H9 (cell line): Measurements from ENCODE around the gene IMMP2L. TPM values are rescaled to one million over a fixed set of nuclear protein-coding genes. Genes with fewer than 3 reads are reported as not detected.

Experiments
- DNase-seq: peaks from one replicate; pipeline ENCODE4 v3.0.0-alpha.2; 2017
- H2AFZ ChIP-seq: one replicate; pipeline ENCODE4 v1.6.1; 2013; ENCODE audit warnings: mild to moderate bottlenecking, low read length, control low read depth, moderate library complexity
- H2AK5ac ChIP-seq: 2 replicates; pipeline ENCODE4 v1.6.1; 2013; ENCODE audit warnings: low read length, control low read depth, mixed read lengths; ENCODE audit not compliant: insufficient read length
- H2BK120ac ChIP-seq: one replicate; pipeline ENCODE4 v1.6.1; 2013; ENCODE audit warnings: low read depth, mild to moderate bottlenecking, low read length, control low read depth, inconsistent platforms; ENCODE audit not compliant: poor library complexity, severe bottlenecking
- H2BK12ac ChIP-seq: 2 replicates; pipeline ENCODE4 v1.6.1; 2013; ENCODE audit warnings: low read length, control low read depth, mixed read lengths, low read depth; ENCODE audit not compliant: insufficient read length
- H2BK15ac ChIP-seq: 2 replicates; pipeline ENCODE4 v1.6.1; 2013; ENCODE audit warnings: low read depth, low read length, control low read depth
- H2BK20ac ChIP-seq: one replicate; pipeline ENCODE4 v1.6.1; 2013; ENCODE audit warnings: low read depth, mild to moderate bottlenecking, low read length, control low read depth, inconsistent platforms; ENCODE audit not compliant: poor library complexity, severe bottlenecking
- H2BK5ac ChIP-seq: 2 replicates; pipeline ENCODE4 v1.6.1; 2013; ENCODE audit warnings: low read length, control low read depth, mixed read lengths; ENCODE audit not compliant: insufficient read length
- H3K14ac ChIP-seq: 2 replicates; pipeline ENCODE4 v1.6.1; 2013; ENCODE audit warnings: low read length, control low read depth; ENCODE audit not compliant: insufficient read depth
- H3K18ac ChIP-seq: 2 replicates; pipeline ENCODE4 v1.6.1; 2013; ENCODE audit warnings: low read depth, mild to moderate bottlenecking, mixed read lengths, low read length, control low read depth; ENCODE audit not compliant: insufficient read length
- H3K23ac ChIP-seq: 2 replicates; pipeline ENCODE4 v1.6.1; 2013; ENCODE audit warnings: low read length, control low read depth, mixed read lengths, low read depth; ENCODE audit not compliant: insufficient read length
- H3K23me2 ChIP-seq: 2 replicates; pipeline ENCODE4 v1.6.1; 2013; ENCODE audit warnings: low read depth, mild to moderate bottlenecking, mixed read lengths, low read length, control low read depth; ENCODE audit not compliant: insufficient read length, poor library complexity, severe bottlenecking
- H3K27ac ChIP-seq: 2 replicates; pipeline ENCODE4 v1.5.1; 2013; ENCODE audit warnings: low read length, control low read depth, mixed read lengths, low read depth; ENCODE audit not compliant: insufficient read length
- H3K27me3 ChIP-seq: 2 replicates; pipeline ENCODE4 v1.6.1; 2013; ENCODE audit warnings: low read length, control low read depth, inconsistent platforms; ENCODE audit not compliant: insufficient read depth
- H3K4ac ChIP-seq: 2 replicates; pipeline ENCODE4 v1.6.1; 2013; ENCODE audit warnings: low read depth, mild to moderate bottlenecking, control low read depth, inconsistent platforms, low read length, moderate library complexity
- H3K4me1 ChIP-seq: 2 replicates; pipeline ENCODE4 v1.6.1; 2013; ENCODE audit warnings: low read length, control low read depth, inconsistent platforms; ENCODE audit not compliant: insufficient read depth
- H3K4me2 ChIP-seq: 2 replicates; pipeline ENCODE4 v1.6.1; 2013; ENCODE audit warnings: low read length, control low read depth, mixed read lengths; ENCODE audit not compliant: insufficient read length, insufficient read depth
- H3K56ac ChIP-seq: 2 replicates; pipeline ENCODE4 v1.6.1; 2013; ENCODE audit warnings: low read depth, mild to moderate bottlenecking, mixed read lengths, low read length, control low read depth; ENCODE audit not compliant: insufficient read length
- H3K79me1 ChIP-seq: 2 replicates; pipeline ENCODE4 v1.6.1; 2013; ENCODE audit warnings: low read depth, mild to moderate bottlenecking, moderate library complexity, low read length, control low read depth, inconsistent platforms; ENCODE audit not compliant: insufficient read depth, poor library complexity, severe bottlenecking
- H3K79me2 ChIP-seq: 2 replicates; pipeline ENCODE4 v1.6.1; 2013; ENCODE audit warnings: low read length, control low read depth, inconsistent platforms; ENCODE audit not compliant: insufficient read depth
- H3K9ac ChIP-seq: 2 replicates; pipeline ENCODE4 v1.6.1; 2013; ENCODE audit warnings: low read length, control low read depth, mixed read lengths; ENCODE audit not compliant: insufficient read length; ENCODE audit errors: extremely low read depth
- H3K9me3 ChIP-seq: one replicate; pipeline ENCODE4 v1.6.1; 2013; ENCODE audit warnings: low read depth, low read length, inconsistent platforms; ENCODE audit not compliant: control insufficient read depth
- H3T11ph ChIP-seq: one replicate; pipeline ENCODE4 v1.6.1; 2013; ENCODE audit warnings: mild to moderate bottlenecking, low read length, control low read depth, inconsistent platforms
- H4K20me1 ChIP-seq: one replicate; pipeline ENCODE4 v1.6.1; 2013; ENCODE audit not compliant: control insufficient read depth, insufficient read length, insufficient read depth
- H4K5ac ChIP-seq: 2 replicates; pipeline ENCODE4 v1.6.1; 2013; ENCODE audit warnings: low read depth, mild to moderate bottlenecking, mixed read lengths, low read length, control low read depth; ENCODE audit not compliant: insufficient read length
- H4K8ac ChIP-seq: replicated peaks from 2 replicates; pipeline ENCODE4 v1.6.1; 2013; ENCODE audit warnings: low read length, control low read depth, mixed read lengths, low read depth; ENCODE audit not compliant: insufficient read length
- H4K91ac ChIP-seq: 2 replicates; pipeline ENCODE4 v1.6.1; 2013; ENCODE audit warnings: low read depth, mild to moderate bottlenecking, moderate library complexity, mixed read lengths, low read length, control low read depth; ENCODE audit not compliant: insufficient read length
- H3K27ac Mint-ChIP-seq, 3 experiments: 2 replicates in 2 of 3; 3 replicates in 1 of 3; pipeline ENCODE4 v1.8.0; 2020 to 2021; ENCODE audit warnings: mixed read lengths in 3 of 3, mild to moderate bottlenecking in 1 of 3, moderate library complexity in 1 of 3
- H3K27me3 Mint-ChIP-seq: 2 replicates; pipeline ENCODE4 v1.8.0; 2021; ENCODE audit warnings: low read depth, mild to moderate bottlenecking, moderate library complexity, mixed read lengths
- H3K36me3 Mint-ChIP-seq, 3 experiments: 2 replicates in 2 of 3; 3 replicates in 1 of 3; pipeline ENCODE4 v1.8.0; 2020 to 2021; ENCODE audit warnings: low read depth in 3 of 3, mixed read lengths in 3 of 3; ENCODE audit not compliant: insufficient read depth in 1 of 3
- H3K4me1 Mint-ChIP-seq, 2 experiments: 2 replicates each; pipeline ENCODE4 v1.8.0; 2020; ENCODE audit warnings: mixed read lengths in 2 of 2
- H3K4me3 Mint-ChIP-seq, 2 experiments: 2 replicates in 1 of 2; 3 replicates in 1 of 2; pipeline ENCODE4 v1.8.0; 2020 to 2021; ENCODE audit warnings: mild to moderate bottlenecking in 2 of 2, mixed read lengths in 2 of 2, moderate library complexity in 1 of 2
- H3K9me3 Mint-ChIP-seq, 2 experiments: 2 replicates in 1 of 2; 3 replicates in 1 of 2; pipeline ENCODE4 v1.8.0; 2020; ENCODE audit warnings: mild to moderate bottlenecking in 2 of 2, mixed read lengths in 2 of 2, moderate library complexity in 1 of 2
- WGBS: extraction: QIAGEN DNeasy Blood & Tissue Kit; methylation state at CpG from one replicate; pipeline ENCODE4 v1.1.7; 2013; ENCODE audit warnings: missing lambda C conversion rate, low lambda C conversion rate, mixed read lengths; ENCODE audit not compliant: insufficient read length; ENCODE audit errors: extremely low coverage; 5-methylcytosine and 5-hydroxymethylcytosine counted together
- total RNA-seq: library from RNA; stranded (reverse); gene quantifications from 2 replicates; pipeline ENCODE4 v1.2.1, GENCODE V29; 2021
- TF ChIP-seq, protein P1 (sequence below): fragments of 200-600 bp; sonication (generic); conservative IDR thresholded peaks from 3 replicates; pipeline ENCODE4 v1.8.0; 2021; ENCODE audit warnings: antibody characterized with exemption, mild to moderate bottlenecking

Gene IMMP2L
- total RNA-seq, 1 experiment from 2014 or later, result 14.7 TPM

- Histone ChIP-seq H3K23me2 (no peaks in the 10 kb centered on the region), H3K9ac (no peak overlapping the region), H3K18ac (no peak overlapping the region), H4K8ac (no peak overlapping the region), H3K79me1 (no peaks in the 10 kb centered on the region), H3K79me2 (no peaks in the 10 kb centered on the region), H4K5ac (no peak overlapping the region), H2AFZ (no peak overlapping the region), H3K27ac (no peak overlapping the region), H3K23ac (no peak overlapping the region), H2BK15ac (no peak overlapping the region), H2BK120ac (no peak overlapping the region), H2BK5ac (no peak overlapping the region), H2BK12ac (no peak overlapping the region), H4K91ac (no peak overlapping the region), H3T11ph (no peak overlapping the region), H4K20me1 (no peaks in the 10 kb centered on the region), H3K4me2 (no peak overlapping the region), H3K9me3 (no peaks in the 10 kb centered on the region), H3K56ac (no peak overlapping the region), H3K4ac (no peak overlapping the region), H3K4me1 (no peaks in the 10 kb centered on the region), H3K27me3 (no peaks in the 10 kb centered on the region), H3K14ac (no peak overlapping the region), H2AK5ac (no peak overlapping the region), H2BK20ac (no peak overlapping the region)
- TF ChIP-seq, protein P1, sequence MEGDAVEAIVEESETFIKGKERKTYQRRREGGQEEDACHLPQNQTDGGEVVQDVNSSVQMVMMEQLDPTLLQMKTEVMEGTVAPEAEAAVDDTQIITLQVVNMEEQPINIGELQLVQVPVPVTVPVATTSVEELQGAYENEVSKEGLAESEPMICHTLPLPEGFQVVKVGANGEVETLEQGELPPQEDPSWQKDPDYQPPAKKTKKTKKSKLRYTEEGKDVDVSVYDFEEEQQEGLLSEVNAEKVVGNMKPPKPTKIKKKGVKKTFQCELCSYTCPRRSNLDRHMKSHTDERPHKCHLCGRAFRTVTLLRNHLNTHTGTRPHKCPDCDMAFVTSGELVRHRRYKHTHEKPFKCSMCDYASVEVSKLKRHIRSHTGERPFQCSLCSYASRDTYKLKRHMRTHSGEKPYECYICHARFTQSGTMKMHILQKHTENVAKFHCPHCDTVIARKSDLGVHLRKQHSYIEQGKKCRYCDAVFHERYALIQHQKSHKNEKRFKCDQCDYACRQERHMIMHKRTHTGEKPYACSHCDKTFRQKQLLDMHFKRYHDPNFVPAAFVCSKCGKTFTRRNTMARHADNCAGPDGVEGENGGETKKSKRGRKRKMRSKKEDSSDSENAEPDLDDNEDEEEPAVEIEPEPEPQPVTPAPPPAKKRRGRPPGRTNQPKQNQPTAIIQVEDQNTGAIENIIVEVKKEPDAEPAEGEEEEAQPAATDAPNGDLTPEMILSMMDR, result no peak
- WGBS, result no CpG with 5 or more reads among the region's 2 CpGs
- DNase-seq, result no peak
- H3K36me3 Mint-ChIP-seq, result peaks cover 0 to 2% (median 2%) of the 10 kb centered on the region in 3 experiments; a peak in 3 of 7 replicates
- H3K27me3 Mint-ChIP-seq, result no peaks in the 10 kb centered on the region; the same call in 1 of the 2 replicates
- no peak overlapping the region for H3K4me3 Mint-ChIP-seq
- H3K4me1 Mint-ChIP-seq, result peaks cover 4 to 12% of the 10 kb centered on the region in 2 experiments; a peak in 3 of 4 replicates
- no peak overlapping the region for H3K27ac Mint-ChIP-seq
- H3K9me3 Mint-ChIP-seq, result peaks cover 8 to 15% of the 10 kb centered on the region in 2 experiments; a peak in 4 of 5 replicates
Measured at GRCh38 chr7:111607621-111608020, 45.3 kb upstream of the IMMP2L start.
